ENCODE results near the gene RTN4R. TPM values are rescaled to one million over a fixed set of nuclear protein-coding genes. Genes with fewer than 3 reads are reported as not detected.

RTN4R gene
- total and polyA plus RNA-seq, 2 of the 4 experiments (the other 2 are of a cell fraction), result 0.18 to 0.94 TPM

- Histone ChIP-seq H3K4me1 (ENCODE audit: control insufficient read depth, insufficient read depth, low read length) (no peaks in the 10 kb centered on the region), H3K56ac (ENCODE audit: extremely low read depth, insufficient read depth, low read length) (no peak overlapping the region), H4K91ac (ENCODE audit: insufficient read depth, low read depth, low read length) (no peak overlapping the region), H2BK20ac (ENCODE audit: low read depth, low read length) (no peak overlapping the region), H2BK120ac (ENCODE audit: low read depth, low read length) (no peak overlapping the region), H2BK5ac (ENCODE audit: low read depth, low read length, poor library complexity, severe bottlenecking) (no peak overlapping the region), H2AFZ (replicated peaks; ENCODE audit: low read length, poor library complexity) (no peak overlapping the region), H2BK15ac (ENCODE audit: low read depth, low read length) (no peak overlapping the region), H3K9ac (ENCODE audit: low read depth, low read length) (no peak overlapping the region), H3K4me3 (ENCODE audit: insufficient read depth, low read depth, low read length) (no peak overlapping the region), H3K23ac (ENCODE audit: low read depth, low read length) (no peak overlapping the region), H2AK9ac (replicated peaks; ENCODE audit: low read depth, low read length, poor library complexity) (no peak overlapping the region), H2AK5ac (ENCODE audit: low read depth, low read length) (no peak overlapping the region), H3K9me1 (ENCODE audit: insufficient read depth, low read length) (0 out of 2 replicates have a peak, but pooled peaks cover 2% of the 10 kb centered on the region), H4K8ac (ENCODE audit: low read depth in 2 of 2, low read length in 2 of 2) (no peak overlapping the region), H3K18ac (ENCODE audit: low read depth, low read length) (no peak overlapping the region), H3K14ac (replicated peaks; ENCODE audit: low read depth, low read length) (no peak overlapping the region), H3K4ac (ENCODE audit: low read depth, low read length) (no peak overlapping the region), H4K20me1 (ENCODE audit: insufficient read depth, low read length) (no peaks in the 10 kb centered on the region), H3K36me3 (ENCODE audit: control insufficient read depth, insufficient read depth, low read length) (no peaks in the 10 kb centered on the region), H3K9me3 (ENCODE audit: control insufficient read depth, insufficient read depth, low read length) (no peaks in the 10 kb centered on the region), H3K27ac (ENCODE audit: insufficient read depth, low read length) (no peak overlapping the region), H3K4me2 (ENCODE audit: low read depth, low read length) (no peak overlapping the region), H3K27me3 (ENCODE audit: control insufficient read depth, insufficient read depth, low read length) (peaks cover 6% of the 10 kb centered on the region), H4K5ac (ENCODE audit: low read depth, low read length) (no peak overlapping the region), H3K79me1 (ENCODE audit: low read depth in 1 of 2, low read length in 2 of 2) (no peaks in the 10 kb centered on the region)
- ChIA-PET POLR2A (ENCODE audit: unreplicated experiment) (no interaction called here), CTCF (no interaction called here)
- no TSS peak for BruUV-seq (replicated peaks)
- TF ChIP-seq SMC3 (IDR thresholded peaks at IDR 0.05; ENCODE audit: low read depth, low read length) (no peak), CTCF (conservative IDR thresholded peaks at IDR 0.05; ENCODE audit: low read depth, low read length) (peak; percentile 4; the same call in 1 of the 2 replicates)
- ATAC-seq (ENCODE audit: low read depth), result no peak
- in situ Hi-C loops (cut with MboI; ENCODE audit: low sequenced_read_pairs), result no loop called here
- intact Hi-C loops (cut with micrococcal nuclease), result no loop called here
- WGBS, 2 experiments (ENCODE audit: extremely low coverage in 2 of 2, insufficient read length in 1 of 2), result 76% methylated on average over 3 of the region's 18 CpGs; no CpG with 5 or more reads in 1 of the 2 experiments
- no peak for DNase-seq
- dilution Hi-C loops (cut with HindIII; ENCODE audit: low sequenced_read_pairs, unreplicated experiment), result no loop called here
Measured at GRCh38 chr22:20258584-20259326, 9.4 kb downstream of the RTN4R start.

All from IMR-90 (cell line).